ENCODE results near the gene PDE2A. TPM values are rescaled to one million over a fixed set of nuclear protein-coding genes. Genes with fewer than 3 reads are reported as not detected.

Gene PDE2A
- total and polyA plus RNA-seq, 10 of the 15 experiments (the other 5 are each of a cell fraction or from before 2014, with no cell fraction given), result 0.06 to 0.15 (median 0.11) TPM; not detected in 6

- ChIA-PET SMC1A (ENCODE audit: uncharacterized antibody, unreplicated experiment) (no interaction called here), POLR2A (no interaction called here), RAD21 (ENCODE audit: unreplicated experiment) (no interaction called here), CTCF (no interaction called here)
- DNase-seq (ENCODE audit: low read depth, low spot score) (no peak), ATAC-seq (no peak), FAIRE-seq (no peak)
- TF ChIP-seq CREM (IDR thresholded peaks at IDR 0.05; ENCODE audit: low read depth) (no peak), ZNF622 (IDR thresholded peaks at IDR 0.05) (no peak)
- Histone ChIP-seq H3K79me2 (ENCODE audit: control insufficient read depth, insufficient read depth, low read length) (peaks cover 19% of the 10 kb centered on the region), H2AFZ (ENCODE audit: control insufficient read depth, low read depth, low read length) (no peak overlapping the region), H3K4me3 (no peak overlapping the region), H3K9ac (ENCODE audit: control insufficient read depth, insufficient read depth, low read length) (no peak overlapping the region), H3K27ac (ENCODE audit: control insufficient read depth, insufficient read depth) (no peak overlapping the region), H4K20me1 (ENCODE audit: control insufficient read depth, insufficient read depth) (peaks cover 5% of the 10 kb centered on the region), H3K27me3 (replicated peaks in 1 of 2; ENCODE audit: control insufficient read depth in 2 of 2, insufficient read depth in 2 of 2, low read length in 1 of 2) (no peaks in the 10 kb centered on the region), H3K36me3 (ENCODE audit: control insufficient read depth in 2 of 2, insufficient read depth in 2 of 2, low read length in 1 of 2) (peaks cover 27 to 60% of the 10 kb centered on the region in 2 experiments), H3K4me1 (ENCODE audit: control insufficient read depth, insufficient read depth, low read length) (no peaks in the 10 kb centered on the region; the same call in 1 of the 2 replicates), H3K4me2 (ENCODE audit: control insufficient read depth, insufficient read depth) (no peak overlapping the region), H3K9me3 (replicated peaks; ENCODE audit: control insufficient read depth, insufficient read depth, low read length) (no peaks in the 10 kb centered on the region)
- intact Hi-C loops (cut with micrococcal nuclease; ENCODE audit: unreplicated experiment), result no loop called here
- no TSS peak for BruUV-seq (replicated peaks)
- 71% methylated on average over 10 of the region's 10 CpGs for WGBS (ENCODE audit: insufficient coverage, insufficient replicate concordance, low lambda C conversion rate, missing lambda C conversion rate)
- in situ Hi-C loops (cut with MboI), result no loop called here
Observed at GRCh38 chr11:72712841-72713240, 38.6 kb upstream of the PDE2A start.

- H3K9ac ChIP-seq (ENCODE audit: control insufficient read depth, insufficient read depth, low read length), result no peak overlapping the region
- RAD21 ChIA-PET (ENCODE audit: unreplicated experiment), result no interaction called here
- no peaks in the 10 kb centered on the region for H3K9me3 ChIP-seq (replicated peaks; ENCODE audit: control insufficient read depth, insufficient read depth, low read length)
- no TSS peak for BruUV-seq (replicated peaks)
- WGBS (ENCODE audit: insufficient coverage, insufficient replicate concordance, low lambda C conversion rate, missing lambda C conversion rate), result 92% methylated on average over 10 of the region's 26 CpGs
- DNase-seq (ENCODE audit: low read depth, low spot score), result no peak
- ATAC-seq, result no peak
- peaks cover 22 to 64% of the 10 kb centered on the region in 2 experiments for H3K36me3 ChIP-seq (ENCODE audit: control insufficient read depth in 2 of 2, insufficient read depth in 2 of 2, low read length in 1 of 2)
- H3K4me2 ChIP-seq (ENCODE audit: control insufficient read depth, insufficient read depth), result no peak overlapping the region
- POLR2A ChIA-PET, result no interaction called here
- no peak overlapping the region for H3K4me3 ChIP-seq
- peaks cover 14% of the 10 kb centered on the region for H3K79me2 ChIP-seq (ENCODE audit: control insufficient read depth, insufficient read depth, low read length)
- intact Hi-C loops (cut with micrococcal nuclease; ENCODE audit: unreplicated experiment), result no loop called here
- SMC1A ChIA-PET (ENCODE audit: uncharacterized antibody, unreplicated experiment), result no interaction called here
- no peaks in the 10 kb centered on the region for H3K27me3 ChIP-seq (replicated peaks in 1 of 2; ENCODE audit: control insufficient read depth in 2 of 2, insufficient read depth in 2 of 2, low read length in 1 of 2)
- in situ Hi-C loops (cut with MboI), result no loop called here
- no peak for FAIRE-seq
- peaks cover 5% of the 10 kb centered on the region for H4K20me1 ChIP-seq (ENCODE audit: control insufficient read depth, insufficient read depth)
- H3K27ac ChIP-seq (ENCODE audit: control insufficient read depth, insufficient read depth), result no peak overlapping the region
- H3K4me1 ChIP-seq (ENCODE audit: control insufficient read depth, insufficient read depth, low read length), result no peaks in the 10 kb centered on the region; the same call in 1 of the 2 replicates
- CTCF ChIA-PET, result interaction anchor here (0.6 kb wide), 1 partner anchor 129 kb away, joined by 3 read pairs; no protein-coding TSS in a partner anchor
- TF ChIP-seq NR2C1 (IDR thresholded peaks at IDR 0.05) (no peak), PML (IDR thresholded peaks at IDR 0.05; ENCODE audit: low read length) (no peak), BRCA1 (IDR thresholded peaks at IDR 0.05; ENCODE audit: low read depth, low read length) (no peak), PKNOX1 (IDR thresholded peaks at IDR 0.05) (no peak), ATF3 (IDR thresholded peaks at IDR 0.05; ENCODE audit: borderline replicate concordance, extremely low read depth, low read depth, low read length) (no peak), KDM1A (IDR thresholded peaks at IDR 0.05; ENCODE audit: borderline replicate concordance) (no peak), EP300 (IDR thresholded peaks at IDR 0.05; ENCODE audit: borderline replicate concordance in 1 of 2, control insufficient read depth in 1 of 2, low read depth in 2 of 2, low read length in 2 of 2) (no peak), CREB1 (IDR thresholded peaks at IDR 0.05; ENCODE audit: low read depth) (no peak), FOXK2 (IDR thresholded peaks at IDR 0.05) (no peak), CBX5 (IDR thresholded peaks at IDR 0.05; ENCODE audit: low read depth) (no peak), RBBP5 (conservative IDR thresholded peaks at IDR 0.05) (no peak), KLF5 (IDR thresholded peaks at IDR 0.05; ENCODE audit: partially characterized antibody) (no peak), HDGF (IDR thresholded peaks at IDR 0.05) (no peak)
- H2AFZ ChIP-seq (ENCODE audit: control insufficient read depth, low read depth, low read length), result no peak overlapping the region
Observed at GRCh38 chr11:72712168-72712751, 38.0 kb upstream of the PDE2A start.
